GM12892 (cell line): ENCODE results near the gene ACTL10.

Experiments used
- POLR2A ChIP-seq: IDR thresholded peaks from 2 replicates; pipeline ENCODE4 v1.6.1; 2011; ENCODE audit warnings: low read depth, low read length, control low read depth
- POLR2AphosphoS5 ChIP-seq: IDR thresholded peaks from 2 replicates; pipeline ENCODE4 v1.6.1; 2011; ENCODE audit warnings: low read depth, low read length, control low read depth
- TAF1 ChIP-seq: IDR thresholded peaks from 2 replicates; pipeline ENCODE4 v1.6.1; 2011; ENCODE audit warnings: low read depth, mild to moderate bottlenecking, control low read depth, low read length, borderline replicate concordance

GRCh38 chr20:33669224-33669623, 2.5 kb downstream of the ACTL10 start:
- TF ChIP-seq POLR2A (no peak), TAF1 (no peak), POLR2AphosphoS5 (no peak)
